Thoracic aorta endothelial cell (primary cell): Measurements from ENCODE around the gene DAP. TPM values are rescaled to one million over a fixed set of nuclear protein-coding genes. Genes with fewer than 3 reads are reported as not detected.

ENCODE experiments used
- small RNA-seq: library from RNA; depleted of rRNA; stranded (forward); fragments of <200 nt; gene quantifications from one replicate; pipeline ENCODE3, GENCODE V24; 2012
- total RNA-seq: library from RNA; depleted of rRNA; stranded (reverse); fragments of >200 nt; gene quantifications from 2 replicates; pipeline ENCODE4 v1.2.3, GENCODE V29; 2012

Gene DAP
- total RNA-seq: 68.4 and 87.1 TPM in 2 replicates

DNA sequence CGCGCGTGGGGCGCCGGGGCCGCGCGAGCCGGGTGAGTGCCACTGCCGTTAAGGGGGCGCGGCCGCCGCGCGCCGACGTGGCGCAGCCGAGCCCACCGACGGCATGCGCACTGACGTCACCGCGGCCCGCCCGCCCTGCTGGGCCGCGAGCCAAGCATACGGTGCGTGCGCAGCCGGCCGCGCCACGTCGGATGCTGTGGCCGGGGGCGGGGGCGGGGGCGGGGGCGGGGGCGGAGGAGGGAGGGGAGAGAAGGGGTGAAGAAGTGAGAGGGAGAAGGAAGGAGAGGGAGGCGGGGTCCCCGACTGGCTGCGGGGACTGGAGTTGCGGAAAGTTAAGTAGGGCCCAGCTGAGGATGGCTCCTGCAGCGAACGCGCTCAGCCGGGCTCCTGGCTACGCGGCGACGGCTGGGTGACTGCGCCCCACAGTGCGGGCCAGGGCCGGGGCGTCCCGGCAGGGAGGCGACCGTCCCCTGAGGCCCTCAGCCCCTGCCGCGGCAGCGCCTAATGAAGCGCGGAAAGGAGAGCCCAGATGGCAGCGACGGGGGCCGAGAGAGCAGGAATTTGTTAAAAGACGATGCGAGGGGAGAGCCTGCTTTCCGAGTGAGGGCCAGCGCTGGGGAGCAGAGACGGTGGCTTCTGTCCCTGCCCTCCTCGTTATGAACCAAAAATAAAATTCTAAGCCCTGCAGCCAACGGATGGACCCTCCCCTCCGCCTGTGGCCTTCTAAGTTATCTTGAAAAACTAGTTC is at the start of gene DAP:
Gene DAP (minus strand): TSS at position 50 of the 748 bp plus-strand sequence. CDS start 166 bp downstream, outside the sequence.

Small RNA genes within 50 kb of the gene (small RNA-seq; reads per million reads assigned to genes)
- not detected for gene AC012629.4

Other genes starting within 250 kb of the DAP start
- gene ANKRD33B, start 197.2 kb downstream of the DAP start, total RNA-seq: 6.0 and 6.4 TPM in 2 replicates